ENCODE data around the gene CCDC71.

The CCDC71 gene

DNA sequence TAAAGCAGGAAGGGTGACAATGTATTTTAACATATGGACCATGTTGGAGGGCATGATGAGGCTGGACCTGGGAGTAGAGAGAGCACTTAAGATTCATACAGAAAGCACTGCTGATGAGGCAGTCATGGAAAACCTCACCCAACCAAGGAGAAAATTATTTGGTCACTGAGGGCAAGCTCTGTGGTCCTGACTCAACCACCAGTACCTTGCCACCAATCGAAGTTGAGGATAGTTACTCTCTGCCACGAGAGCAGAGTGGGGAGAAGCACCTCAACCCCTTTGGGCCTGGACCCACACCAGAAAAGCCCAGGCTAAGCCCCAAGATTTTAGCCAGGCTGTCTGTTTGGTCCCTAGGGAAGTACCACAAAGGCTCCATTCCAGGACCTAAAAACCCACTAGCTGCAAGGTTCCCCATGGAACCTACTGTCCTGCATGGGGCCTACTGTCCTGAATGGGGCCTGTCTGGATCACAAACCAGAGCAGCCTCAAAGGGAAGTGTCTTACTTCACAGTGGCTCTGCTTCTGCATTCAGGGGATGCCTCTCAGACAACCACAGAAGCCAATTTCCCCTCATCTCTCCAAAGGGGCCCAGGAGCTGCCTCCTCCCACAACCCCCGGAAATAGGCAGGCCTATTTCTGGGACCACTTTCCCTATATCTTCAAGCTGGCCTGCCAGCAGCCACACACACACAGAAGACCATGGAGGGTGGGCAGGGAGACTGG is 4.2 kb downstream of the CCDC71 start:
- DNase-seq (ENCODE audit: low read depth) = no peak
- no peak overlapping the region for H3K4me3 ChIP-seq (ENCODE audit: low read length)
- TF ChIP-seq, protein P1, sequence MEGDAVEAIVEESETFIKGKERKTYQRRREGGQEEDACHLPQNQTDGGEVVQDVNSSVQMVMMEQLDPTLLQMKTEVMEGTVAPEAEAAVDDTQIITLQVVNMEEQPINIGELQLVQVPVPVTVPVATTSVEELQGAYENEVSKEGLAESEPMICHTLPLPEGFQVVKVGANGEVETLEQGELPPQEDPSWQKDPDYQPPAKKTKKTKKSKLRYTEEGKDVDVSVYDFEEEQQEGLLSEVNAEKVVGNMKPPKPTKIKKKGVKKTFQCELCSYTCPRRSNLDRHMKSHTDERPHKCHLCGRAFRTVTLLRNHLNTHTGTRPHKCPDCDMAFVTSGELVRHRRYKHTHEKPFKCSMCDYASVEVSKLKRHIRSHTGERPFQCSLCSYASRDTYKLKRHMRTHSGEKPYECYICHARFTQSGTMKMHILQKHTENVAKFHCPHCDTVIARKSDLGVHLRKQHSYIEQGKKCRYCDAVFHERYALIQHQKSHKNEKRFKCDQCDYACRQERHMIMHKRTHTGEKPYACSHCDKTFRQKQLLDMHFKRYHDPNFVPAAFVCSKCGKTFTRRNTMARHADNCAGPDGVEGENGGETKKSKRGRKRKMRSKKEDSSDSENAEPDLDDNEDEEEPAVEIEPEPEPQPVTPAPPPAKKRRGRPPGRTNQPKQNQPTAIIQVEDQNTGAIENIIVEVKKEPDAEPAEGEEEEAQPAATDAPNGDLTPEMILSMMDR (conservative IDR thresholded peaks at IDR 0.05; ENCODE audit: low read depth, low read length) = no peak

DNA sequence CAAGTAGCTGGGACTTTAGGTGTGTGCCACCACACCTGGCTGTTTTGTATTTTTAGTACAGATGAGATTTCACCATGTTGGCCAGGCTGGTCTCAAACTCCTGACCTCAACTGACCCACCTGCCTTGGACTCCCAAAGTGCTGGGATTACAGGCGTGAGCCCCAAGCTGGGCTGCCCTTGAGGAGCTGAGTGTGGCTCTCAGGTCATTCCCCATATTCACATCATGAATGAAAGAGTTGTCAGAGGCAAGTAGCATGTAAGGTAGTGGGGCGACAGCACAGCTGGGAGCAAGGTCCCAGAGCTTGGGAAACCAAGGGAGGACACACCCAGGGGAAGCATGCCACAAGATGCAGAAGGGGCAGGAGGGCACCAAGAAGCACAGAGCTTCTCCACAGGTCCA is 4.9 kb downstream of the CCDC71 start:
- H3K4me3 ChIP-seq (ENCODE audit: low read length) = no peak overlapping the region
- TF ChIP-seq, protein P1 (conservative IDR thresholded peaks at IDR 0.05; ENCODE audit: low read depth, low read length) = no peak
- DNase-seq (ENCODE audit: low read depth) = no peak

DNA sequence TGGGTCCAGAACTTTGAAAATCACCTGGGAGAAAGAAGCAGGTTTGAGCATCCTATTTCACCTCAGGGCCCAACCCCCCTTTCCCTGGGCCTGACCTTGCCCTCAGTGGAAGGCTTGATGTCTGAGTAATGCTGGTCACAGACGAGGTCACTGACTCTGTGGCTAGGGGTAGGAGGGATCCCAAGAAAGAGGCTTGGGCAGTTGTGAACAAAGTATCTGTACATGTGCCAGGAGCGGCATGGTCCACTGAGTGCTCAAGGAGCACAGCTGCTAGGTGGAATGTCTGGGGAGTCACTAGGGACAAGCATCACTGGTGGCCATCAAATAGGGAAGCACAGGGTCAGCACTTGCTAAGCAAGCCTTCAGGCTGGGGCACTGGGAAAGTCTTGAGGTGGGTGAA is 7.3 kb downstream of the CCDC71 start:
- DNase-seq (ENCODE audit: low read depth) = no peak
- TF ChIP-seq, protein P1 (conservative IDR thresholded peaks at IDR 0.05; ENCODE audit: low read depth, low read length) = no peak

DNA sequence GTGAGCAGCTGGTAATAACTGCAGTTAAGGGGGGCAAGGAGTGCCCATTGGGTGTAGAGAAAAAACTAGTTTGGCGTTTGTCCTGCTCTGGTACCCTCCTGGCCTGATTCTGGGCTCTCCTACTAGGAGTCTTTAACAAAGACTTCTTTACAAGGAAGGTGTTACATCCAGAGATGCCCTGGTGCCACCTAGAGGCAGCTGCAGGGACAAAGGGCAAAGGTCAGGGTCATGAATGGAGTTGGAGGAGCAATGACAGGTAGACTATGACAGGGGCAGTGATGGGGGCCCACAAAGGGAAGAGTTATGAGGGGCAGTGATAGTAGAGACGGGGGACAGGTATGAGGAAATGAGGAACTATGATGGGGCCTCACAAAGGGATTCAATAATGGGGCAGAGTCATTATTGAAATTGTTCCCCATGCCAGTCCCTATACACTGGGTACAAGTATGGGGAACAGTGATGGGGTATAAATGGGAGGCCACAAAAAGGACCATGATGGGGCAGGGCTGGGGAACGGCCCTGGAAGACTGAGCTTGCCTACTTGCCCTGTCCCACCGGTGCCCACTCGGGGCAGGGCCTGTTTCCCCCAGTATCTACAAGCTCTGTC is 7.9 kb downstream of the CCDC71 start:
- no peak for DNase-seq (ENCODE audit: low read depth)
- TF ChIP-seq, protein P1 (conservative IDR thresholded peaks at IDR 0.05; ENCODE audit: low read depth, low read length) = peak; percentile 41
- no peak overlapping the region for H3K4me3 ChIP-seq (ENCODE audit: low read length)

More for the DNA sequence above, 7.3 kb downstream of the CCDC71 start:
- no peak overlapping the region for H3K4me3 ChIP-seq (ENCODE audit: low read length)

DNA sequence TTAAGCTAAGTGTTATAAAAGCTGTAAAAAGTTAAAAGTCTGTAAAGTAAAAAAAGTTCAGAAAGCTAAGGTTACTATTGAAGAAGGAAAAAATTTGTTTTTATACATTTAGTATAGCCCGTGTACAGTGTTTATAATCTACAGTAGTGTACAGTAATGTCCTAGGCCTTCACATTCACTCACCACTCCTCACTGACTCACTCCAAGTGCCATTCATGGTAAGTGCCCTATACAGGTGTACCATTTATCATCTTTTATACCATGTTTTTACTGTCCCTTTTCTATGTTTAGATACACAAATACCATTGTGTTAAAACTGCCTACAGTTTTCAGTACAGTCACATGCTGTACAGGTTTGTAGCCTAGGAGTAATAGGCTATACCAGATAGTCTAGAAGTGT is 8.8 kb downstream of the CCDC71 start:
- DNase-seq (ENCODE audit: low read depth) = no peak
- TF ChIP-seq, protein P1 (conservative IDR thresholded peaks at IDR 0.05; ENCODE audit: low read depth, low read length) = no peak
- no peak overlapping the region for H3K4me3 ChIP-seq (ENCODE audit: low read length)

DNA sequence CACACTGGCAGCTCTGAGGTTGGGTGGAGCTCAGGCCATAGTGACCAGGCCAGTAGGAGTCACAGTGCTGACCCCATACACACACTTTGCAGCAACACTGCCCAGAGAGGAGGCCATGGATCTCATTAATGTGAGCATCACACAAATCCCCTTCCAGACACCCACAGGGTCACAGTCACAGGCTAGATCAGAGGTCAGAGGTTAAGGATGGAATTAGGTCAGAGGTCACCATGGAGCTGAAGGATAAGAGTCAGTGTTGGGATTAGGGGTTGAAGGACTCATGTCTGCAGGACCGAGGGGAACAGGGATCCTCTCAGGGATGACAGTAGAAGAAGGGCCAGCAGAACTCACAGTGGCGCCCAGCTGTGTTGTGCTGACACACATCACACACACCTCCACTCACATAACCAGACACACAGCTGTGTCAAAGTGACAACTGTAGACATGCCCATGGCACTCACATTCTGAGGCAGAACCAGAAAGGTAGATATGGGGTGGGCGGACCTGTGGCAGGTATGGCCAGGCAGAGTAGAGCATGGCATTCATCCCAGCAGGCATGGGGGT is 12.7 kb downstream of the CCDC71 start:
- DNase-seq (ENCODE audit: low read depth) = no peak
- no peak overlapping the region for H3K4me3 ChIP-seq (ENCODE audit: low read length)
- TF ChIP-seq, protein P1 (conservative IDR thresholded peaks at IDR 0.05; ENCODE audit: low read depth, low read length) = no peak

DNA sequence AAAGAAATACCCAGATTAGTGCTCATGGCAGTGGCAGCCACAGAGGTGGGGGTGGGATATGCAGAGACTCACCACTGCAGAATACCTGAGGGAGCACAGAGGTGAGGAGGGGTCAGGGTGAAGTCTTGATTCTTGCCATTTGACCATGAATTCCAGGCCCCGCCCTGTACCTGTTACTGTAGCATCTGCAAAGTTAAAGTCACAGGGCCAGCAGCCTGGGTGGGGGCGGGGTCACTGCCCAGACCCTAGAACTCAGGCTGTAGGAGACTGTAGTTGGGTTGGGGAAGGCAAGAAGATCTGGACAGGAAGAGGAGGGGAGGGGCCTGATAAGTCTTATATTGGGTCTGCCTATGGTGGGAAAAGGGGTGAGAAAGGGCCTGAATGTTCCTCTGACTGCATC is 14.5 kb downstream of the CCDC71 start:
- DNase-seq (ENCODE audit: low read depth) = no peak
- TF ChIP-seq, protein P1 (conservative IDR thresholded peaks at IDR 0.05; ENCODE audit: low read depth, low read length) = no peak
- no peak overlapping the region for H3K4me3 ChIP-seq (ENCODE audit: low read length)
